HPDE6-E6E7 (cell line): Measurements from ENCODE around the gene USP28.

ENCODE experiments used
- DNase-seq: peaks from one replicate; pipeline ENCODE4 v3.0.0; 2011; ENCODE audit warnings: missing footprints; ENCODE audit errors: extremely low spot score

Gene USP28

DNA sequence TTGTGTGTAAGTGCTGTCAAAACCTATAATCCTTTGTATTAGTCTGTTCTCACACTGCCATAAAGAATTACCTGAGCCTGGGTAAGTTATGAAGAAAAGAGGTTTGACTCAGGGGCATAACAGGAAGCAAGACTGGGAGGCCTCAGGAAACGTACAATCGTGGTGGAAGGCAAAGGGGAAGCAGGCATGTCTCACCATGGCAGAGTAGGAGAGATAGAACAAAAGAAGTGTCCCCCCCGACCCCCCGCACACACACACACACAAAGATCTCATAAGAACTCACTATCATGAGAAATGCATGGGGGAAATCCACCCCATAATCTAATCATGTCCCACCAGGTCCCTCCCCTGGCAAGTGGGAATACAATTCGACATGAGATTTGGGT is 2.3 kb upstream of the USP28 start:
- DNase-seq, result no peak

DNA sequence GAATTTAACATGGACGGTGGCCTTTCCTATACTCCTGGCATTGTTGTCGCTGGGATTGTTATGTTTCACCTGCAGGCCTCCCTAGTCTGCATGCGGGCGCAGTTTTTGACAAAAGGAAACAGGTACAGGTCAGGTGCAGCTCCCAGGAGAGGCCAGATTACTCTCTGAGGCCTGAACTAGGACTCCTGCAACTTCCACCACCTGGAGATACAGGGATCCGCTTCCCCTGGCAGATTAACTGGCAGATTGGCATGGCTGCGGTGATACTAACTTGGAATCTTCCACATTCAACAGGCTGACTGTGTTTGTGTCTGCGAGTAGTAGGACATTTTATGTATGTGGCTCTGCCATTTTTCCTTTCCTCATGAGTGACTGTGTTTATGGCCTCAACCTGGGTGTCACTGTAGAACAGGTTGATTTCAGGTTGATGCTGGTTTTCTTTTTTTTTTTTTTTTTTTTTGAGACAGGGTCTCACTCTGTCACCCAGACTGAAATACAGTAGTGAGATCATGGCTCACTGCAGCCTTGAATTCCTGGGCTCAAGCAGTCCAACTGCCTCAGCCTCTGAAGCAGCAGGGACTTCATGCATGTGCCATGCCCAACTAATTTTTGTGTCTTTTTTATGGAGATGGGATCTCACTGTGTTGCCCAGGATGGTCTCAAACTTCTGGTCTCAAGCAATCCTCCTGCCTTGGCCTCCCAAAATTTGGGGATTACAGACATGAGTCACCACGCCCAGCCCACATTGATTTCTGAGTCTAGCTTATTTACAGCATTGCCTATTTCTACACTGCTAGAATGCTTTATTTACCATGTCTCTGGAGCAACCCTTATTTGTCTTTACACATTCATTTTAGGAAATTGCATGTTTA is 1.7 kb upstream of the USP28 start:
- DNase-seq, result no peak

DNA sequence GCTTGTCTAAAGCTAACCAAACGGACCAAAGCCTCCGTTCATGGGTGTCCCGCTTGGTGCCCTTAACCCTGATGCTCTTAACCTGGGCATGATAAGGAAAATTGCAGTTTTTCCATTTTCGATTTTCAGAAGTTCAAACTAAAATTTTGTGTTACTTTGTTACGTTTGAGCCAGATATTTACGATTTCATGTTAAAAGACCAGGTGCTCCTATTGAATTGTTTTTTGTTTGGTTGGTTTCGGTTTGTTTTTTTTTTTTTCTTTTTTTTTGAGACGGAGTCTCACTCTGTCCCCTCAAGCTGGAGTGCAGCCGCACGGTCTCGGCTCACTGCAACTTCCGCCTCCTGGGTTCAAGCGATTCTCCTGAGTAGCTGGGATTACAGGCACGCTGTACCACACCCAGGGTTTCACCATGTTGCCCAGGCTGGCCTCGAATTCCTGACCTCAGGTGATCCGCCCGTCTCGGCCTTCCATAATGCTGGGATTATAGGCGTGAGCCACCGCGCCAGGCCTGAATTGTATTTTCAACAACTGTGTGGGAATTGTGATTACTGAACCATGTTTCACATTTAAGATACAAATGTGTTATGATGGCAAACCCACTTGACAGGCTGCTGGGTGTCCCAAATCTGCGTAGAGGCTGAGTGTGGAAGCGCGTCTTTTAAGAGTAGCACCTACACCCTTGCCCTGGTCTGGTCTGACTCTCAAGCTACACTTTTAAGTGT is 864 bp upstream of the USP28 start:
- no peak for DNase-seq

DNA sequence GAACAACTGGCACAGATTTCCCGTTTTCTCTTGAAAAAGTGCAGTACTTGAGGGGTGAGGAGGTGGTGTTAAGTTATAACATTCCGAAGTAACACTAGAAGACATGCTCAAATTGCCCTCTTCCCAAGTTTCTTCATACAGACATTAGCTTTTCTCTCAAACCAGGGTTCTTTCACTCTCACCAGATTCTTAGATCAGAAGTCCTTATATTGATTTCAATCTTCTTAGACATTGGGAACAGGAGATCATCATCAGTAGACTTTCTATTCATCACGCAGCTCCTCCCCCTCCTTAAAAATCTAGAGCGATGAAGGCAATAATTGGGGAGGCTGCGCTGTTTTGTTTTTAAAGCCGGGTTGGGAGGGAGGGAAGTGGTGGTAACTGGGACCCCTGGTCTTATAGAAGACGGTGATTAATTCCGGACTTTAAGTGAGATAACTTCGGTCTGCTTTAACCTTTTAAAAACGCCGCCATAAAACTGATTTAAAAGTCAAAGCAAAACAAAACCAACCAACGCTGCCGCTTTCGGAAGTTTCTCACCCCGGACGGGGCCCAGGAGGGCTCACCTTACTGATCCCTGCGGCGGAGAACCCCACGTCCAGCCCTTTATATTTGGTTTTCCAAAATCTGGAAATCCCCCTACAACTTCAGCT is 665 bp downstream of the USP28 start:
- DNase-seq, result no peak

DNA sequence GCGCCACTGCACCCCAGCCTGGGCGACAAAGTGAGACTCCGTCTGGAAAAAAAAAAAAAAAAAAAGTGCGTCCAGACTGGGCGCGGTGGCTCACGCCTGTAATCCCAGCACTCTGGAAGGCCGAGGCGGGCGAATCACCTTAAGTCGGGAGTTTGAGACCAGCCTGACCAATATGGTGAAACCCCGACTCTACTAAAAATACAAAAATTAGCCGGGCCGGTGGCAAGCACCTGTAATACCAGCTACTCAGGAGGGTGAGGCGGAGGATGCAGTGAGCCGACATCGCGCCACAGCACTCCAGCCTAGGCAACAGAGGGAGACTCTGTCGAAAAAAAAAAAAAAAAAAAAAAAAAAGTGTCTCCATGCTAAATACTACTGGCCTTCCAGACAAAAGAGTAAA is 1.3 kb downstream of the USP28 start:
- no peak for DNase-seq

DNA sequence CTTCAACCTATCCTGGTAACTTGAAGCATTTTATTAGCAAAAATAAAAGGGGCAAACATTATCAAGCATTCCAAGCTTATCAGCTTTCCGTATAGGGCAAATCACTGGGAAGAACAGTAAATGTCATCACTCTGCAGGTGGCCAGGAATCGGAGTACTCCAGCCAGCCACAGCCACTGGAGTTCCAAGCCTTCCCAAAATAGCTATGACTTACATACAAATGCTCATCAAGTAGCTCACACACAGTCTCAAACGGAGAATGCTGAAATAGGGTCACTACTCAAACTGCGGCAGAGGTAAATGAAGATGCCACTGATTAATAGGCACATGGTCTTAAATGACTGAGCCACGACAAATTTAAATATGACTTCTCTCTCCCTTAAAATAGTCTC is 2.1 kb downstream of the USP28 start:
- no peak for DNase-seq

DNA sequence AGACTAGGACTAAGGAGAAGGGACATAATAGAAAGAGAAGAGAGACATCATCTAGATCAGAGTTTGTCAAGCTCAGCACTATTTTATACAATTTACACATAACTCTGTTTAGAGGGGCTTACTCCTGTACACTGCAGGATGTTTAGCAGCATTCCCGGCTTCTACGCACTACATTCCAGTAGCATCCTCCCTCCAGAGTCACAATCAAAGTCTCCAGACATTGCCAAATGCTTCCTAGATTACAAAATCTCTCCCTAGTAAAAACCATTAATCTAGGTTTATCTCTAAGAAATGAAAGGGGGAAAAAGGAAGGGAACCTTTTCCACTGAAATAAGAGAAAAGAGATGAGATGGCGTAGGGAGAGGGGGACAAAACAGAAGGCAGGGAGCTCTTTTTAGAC is 4.0 kb downstream of the USP28 start:
- DNase-seq, result no peak

DNA sequence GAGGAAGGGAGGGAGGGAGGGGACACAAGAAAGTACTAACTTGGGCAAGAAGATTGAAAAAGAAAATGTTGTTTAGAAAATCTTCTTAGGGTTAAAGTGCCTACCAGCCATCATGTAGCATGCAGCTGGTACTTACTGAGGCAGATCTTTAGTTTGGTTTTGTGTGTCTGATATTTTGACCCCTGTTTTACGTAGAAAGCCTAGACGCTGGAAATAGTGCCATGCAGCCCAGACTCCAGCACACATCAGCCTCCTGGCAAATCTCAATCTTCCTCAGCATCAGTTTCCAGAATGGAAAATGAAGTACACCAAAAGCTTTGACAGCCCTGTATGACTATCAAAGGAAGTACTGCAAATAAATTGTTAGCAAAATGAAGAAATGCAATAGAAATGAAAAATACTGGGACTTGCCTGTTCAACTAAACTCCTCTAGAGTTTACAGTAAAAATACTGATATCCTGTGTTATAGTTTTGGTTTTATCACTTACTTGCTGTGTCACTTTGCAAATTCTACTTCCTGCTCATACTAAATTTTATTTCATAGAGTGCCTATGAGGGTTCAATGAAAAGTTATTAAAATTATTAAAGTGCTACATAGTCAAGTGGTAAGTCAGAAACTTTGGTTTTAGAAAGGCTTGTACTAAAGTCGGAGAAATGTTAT is 7.4 kb downstream of the USP28 start:
- DNase-seq, result no peak

DNA sequence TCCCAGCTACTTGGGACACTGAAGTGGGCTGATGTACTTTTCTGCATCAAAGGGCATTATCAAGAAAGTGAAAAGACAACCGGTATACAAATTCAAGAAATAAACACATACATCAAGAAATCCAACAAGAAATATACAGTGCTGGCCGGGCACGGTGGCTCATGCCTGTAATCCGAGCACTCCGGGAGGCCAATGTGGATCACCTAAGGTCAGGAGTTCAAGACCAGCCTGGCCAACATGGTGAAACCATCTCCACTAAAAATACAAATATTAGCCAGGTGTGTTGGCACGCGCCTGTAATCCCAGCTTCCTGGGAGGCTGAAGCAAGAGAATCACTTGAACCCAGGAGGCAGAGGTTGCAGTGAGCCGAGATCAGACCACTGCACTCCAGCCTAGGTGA is 9.5 kb downstream of the USP28 start:
- DNase-seq, result no peak

DNA sequence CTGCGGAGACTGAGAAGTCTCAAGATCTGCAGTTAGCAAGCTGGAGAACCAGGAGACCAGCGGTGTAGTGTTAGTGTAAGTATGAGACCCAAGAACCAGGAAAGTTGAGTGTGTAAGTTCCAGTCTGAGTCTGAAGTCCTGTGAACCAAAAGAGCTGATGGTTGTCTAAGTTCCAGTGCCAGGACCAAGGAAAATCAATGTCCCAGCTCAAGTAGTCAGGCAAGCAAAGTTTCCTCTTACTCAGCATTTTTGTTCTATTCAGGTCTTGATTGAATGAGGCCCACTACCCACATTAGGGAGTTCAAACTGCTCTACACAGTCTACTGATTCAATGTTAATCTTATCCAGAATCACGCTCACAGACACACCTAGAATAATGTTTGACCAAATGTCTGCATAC is 11.0 kb downstream of the USP28 start:
- no peak for DNase-seq

DNA sequence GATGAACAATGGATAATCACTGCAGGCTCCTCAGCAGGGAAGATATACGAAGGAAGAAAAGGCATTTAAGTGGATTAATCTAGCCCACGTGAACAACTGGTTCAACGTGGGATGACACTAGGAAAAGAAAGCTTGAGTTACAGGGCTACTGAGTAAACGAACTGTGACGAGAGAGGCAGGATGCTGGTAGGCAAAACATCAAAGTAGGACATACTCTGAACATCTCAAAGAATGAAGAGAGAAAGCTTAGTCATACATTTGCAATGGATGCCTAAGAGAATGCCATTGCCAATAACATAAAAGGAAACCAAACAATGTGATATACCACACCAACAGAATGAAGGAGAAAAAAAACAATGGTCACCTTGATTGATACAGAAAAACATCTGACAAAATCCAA is 12.9 kb downstream of the USP28 start:
- DNase-seq, result no peak

DNA sequence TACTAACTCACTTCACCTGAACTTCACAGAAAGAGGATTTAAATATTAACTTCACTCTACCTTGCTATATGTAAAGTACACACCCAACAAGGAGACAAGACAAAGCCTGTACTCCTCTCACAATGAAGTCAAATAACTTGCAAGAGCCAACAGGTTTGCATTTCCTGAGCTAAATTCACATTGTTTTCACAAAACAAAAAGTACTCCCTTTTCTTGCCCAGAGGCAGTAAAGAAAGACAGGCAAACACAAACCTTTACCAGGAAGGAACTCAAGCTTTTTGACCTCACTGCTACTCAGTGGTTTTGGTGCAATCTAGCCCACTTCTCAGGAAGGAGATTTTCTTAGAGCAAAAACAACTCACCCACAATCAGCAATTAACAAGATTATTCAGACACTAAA is 15.7 kb downstream of the USP28 start:
- peak; percentile 74 for DNase-seq

DNA sequence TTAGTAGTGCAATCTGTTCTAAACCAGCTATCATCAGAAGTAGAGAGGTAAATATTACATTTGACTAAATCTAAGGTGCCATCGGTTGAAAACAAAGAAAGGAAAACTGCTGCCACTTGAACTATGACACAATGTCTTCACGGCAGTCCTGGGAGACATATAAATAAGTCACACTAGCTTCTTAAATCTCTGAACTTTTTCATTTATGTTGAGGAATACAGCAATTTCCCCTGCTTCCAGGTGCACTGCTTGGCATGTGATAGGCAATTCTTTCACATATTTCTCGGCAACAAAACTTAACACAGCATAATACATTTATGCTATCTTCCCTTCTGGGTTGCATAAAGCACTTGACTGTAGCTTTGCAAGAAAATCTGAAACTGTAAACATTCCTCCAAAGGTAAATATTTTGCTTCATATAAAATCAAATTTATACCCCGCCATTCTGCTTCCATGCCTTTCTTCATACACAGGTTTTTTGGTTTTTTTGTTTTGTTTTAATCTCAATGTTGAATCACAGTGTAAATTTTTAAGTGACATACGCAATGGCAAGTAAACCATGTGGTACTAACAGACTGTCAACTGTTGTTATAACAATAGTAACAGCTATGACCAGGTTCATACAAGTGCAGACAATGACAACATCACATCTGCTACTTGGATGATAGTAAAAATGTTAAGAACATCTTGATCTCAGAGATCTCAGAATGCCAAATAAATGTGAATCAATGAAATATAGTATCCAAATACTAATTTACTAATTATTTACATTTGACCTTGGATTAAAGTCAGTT is 18.2 kb downstream of the USP28 start:
- DNase-seq, result no peak

DNA sequence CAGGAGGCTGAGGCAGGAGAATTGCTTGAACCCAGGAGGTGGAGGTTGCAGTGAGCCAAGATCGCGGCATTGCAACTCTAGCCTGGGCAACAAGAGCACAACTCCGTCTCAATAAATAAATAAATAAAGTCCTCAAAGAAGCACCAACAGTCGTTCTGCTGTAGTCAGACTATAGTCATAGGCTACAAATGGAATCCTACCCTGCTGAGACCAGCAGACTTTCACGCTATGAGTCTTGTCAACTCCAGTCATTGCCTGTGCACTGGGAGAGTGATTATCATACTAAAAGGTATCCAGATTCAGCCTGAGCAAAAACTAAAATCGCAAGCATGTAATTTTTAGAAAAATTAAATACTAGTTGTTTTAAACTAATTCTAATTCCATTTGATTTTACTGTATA is 19.6 kb downstream of the USP28 start:
- no peak for DNase-seq

DNA sequence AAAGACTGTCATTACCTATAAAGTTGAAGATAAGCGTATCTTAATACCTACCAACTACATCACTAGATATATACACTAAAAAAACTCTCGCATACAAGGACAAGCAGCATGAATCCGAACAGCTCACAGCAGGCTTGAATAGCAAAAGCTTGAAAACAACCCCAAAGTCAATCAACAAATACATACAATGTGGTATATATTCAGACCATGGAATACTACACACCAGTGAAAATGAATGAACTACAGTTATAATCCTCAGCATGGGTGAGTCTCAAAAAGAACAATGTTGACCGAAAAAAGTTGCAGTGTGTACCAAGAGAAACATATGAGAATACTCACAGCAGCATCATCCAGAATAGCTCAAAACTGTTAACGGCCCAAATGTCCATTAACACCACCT is 25.2 kb downstream of the USP28 start:
- DNase-seq, result no peak

DNA sequence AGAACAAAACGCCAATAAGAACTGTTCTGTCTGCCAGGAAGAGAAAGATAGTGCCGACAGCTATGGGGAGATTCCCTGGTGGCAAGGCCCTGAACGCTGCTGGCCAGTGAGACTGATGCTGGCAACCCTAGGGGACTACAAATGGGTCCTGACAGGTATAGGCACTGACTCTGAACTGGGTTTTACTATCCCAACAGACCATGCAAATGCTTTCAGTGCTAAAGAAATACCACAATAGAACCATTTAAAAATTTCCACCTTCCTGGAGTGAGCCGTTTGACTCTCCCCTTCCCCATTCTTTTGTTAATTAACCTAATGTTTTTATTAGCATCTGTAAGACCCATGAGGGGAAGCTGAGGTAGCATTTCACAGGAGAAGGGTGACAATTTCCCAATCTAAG is 25.7 kb downstream of the USP28 start:
- no peak for DNase-seq

DNA sequence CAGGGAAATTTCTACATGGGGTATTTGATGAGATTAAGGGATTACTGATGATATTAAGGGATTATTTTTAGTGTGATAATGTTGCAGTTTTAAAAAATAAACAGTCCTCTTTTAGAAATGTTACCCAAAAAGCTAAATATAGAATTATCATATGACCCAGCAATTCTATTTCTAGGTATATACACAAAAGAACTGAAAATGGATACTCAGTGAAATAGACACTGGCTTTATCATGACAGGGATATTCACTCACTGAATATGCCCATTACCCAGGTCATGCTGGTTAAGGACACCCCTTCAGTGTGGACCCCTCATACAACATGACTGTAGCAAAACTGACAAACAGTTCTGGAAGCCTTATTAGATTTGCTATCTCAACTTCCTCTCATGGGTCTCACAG is 27.8 kb downstream of the USP28 start:
- DNase-seq, result no peak

DNA sequence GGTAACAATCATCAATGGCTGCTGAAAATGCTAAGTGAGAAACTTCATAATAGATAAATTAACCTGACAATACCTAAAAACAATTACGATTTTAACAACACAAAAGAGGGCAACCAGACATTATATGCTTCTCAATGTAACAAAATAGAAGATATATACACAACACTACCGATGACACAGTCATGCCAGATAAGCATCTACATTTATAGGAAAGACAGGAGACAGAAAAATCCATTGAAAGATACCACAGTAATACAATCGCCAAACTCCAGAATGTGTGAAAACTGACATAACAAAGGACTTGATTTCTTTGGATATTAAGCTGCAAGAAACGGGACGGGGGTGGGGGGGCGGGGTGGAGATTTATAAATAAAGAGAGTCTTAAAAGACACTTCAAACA is 28.3 kb downstream of the USP28 start:
- no peak for DNase-seq

DNA sequence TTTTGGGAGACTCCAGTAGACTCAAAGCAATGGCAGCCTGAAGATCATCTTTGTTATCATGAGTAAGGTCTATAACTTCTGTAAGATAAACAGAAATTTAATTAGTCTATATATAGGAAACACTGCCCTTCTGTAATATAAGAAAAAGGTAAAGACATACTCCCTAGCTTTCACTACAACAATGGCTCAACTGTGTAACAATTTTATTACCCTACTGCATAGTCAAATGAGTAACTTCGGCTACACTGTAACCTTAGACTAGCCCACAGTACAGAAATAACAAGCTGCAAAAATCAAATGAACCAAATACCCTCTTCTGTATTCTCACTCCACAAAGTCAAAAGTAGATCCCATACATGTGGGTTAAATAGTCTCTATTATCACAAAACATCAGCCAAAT is 33.7 kb downstream of the USP28 start:
- DNase-seq, result no peak

DNA sequence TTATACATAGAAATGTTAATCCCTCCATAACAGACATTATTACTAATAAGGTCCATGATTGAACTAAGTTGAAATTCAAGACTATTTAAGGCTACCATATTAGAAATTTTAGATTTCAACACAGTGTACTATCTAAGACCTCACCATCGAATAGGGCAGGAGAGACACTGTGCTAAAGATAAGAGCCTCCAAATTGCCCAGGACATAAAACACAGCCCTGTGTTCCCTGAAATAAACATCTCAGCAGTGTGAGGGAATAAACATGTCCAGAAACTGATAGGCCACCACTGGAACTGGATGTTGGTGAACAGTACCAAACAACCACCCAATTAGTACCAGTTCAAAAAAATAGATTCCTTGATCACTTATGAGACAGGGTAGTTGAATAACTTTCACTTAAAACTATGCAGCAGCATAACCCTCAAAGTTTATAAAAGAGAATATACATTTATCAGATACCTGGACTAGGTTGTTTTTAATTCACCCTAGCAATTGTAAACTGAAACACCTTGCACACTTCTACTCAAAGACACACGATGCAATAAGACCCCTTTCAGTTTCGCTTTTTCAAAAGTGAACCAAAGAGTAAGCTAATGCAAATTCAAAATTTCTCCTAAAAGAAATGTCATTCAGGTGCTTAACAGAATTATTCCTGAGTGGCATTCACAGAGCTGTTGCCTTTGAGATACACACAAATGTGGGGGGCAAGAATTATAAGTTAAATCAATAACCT is 34.3 kb downstream of the USP28 start:
- no peak for DNase-seq

DNA sequence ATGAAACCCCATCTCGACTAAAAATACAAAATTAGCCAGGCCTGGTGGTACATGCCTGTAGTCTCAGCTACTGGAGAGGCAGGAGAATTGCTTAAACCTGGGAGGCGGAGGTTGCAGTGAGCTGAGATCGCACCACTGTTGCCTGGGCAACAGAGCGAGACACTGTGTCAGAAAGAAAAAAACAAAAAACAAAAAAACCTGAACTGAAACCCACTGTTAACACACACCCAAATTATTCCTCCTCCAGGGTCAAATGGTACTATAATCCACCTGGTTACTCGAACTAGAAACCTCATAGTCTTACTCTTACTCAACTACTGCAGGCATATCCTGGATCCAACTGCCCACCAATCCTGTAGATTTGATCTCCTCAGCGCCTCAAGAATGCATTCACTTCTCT is 35.5 kb downstream of the USP28 start:
- DNase-seq, result no peak
